Neuronal stem cell (in vitro differentiated cells): ENCODE results near the gene TNNI2.

Source experiments
- DNase-seq: peaks from one replicate; pipeline ENCODE4 v3.0.0-alpha.2; 2013; ENCODE audit warnings: low spot score
- H2AFZ ChIP-seq: one replicate; pipeline ENCODE4 v1.6.1; 2013; ENCODE audit warnings: mild to moderate bottlenecking, low read length, inconsistent platforms
- H2AK5ac ChIP-seq: 2 replicates; pipeline ENCODE4 v1.6.1; 2013; ENCODE audit warnings: low read depth, mild to moderate bottlenecking, inconsistent platforms, low read length, moderate library complexity, mixed read lengths
- H2BK120ac ChIP-seq: 2 replicates; pipeline ENCODE4 v1.6.1; 2013; ENCODE audit warnings: low read depth, mild to moderate bottlenecking, inconsistent platforms, low read length, moderate library complexity, mixed read lengths
- H2BK12ac ChIP-seq: one replicate; pipeline ENCODE4 v1.6.1; 2013; ENCODE audit warnings: low read length, inconsistent platforms
- H2BK15ac ChIP-seq: 2 replicates; pipeline ENCODE4 v1.6.1; 2013; ENCODE audit warnings: mild to moderate bottlenecking, low read length, inconsistent platforms, mixed read lengths
- H2BK5ac ChIP-seq: one replicate; pipeline ENCODE4 v1.6.1; 2013; ENCODE audit warnings: inconsistent platforms, mild to moderate bottlenecking, low read length, moderate library complexity
- H3K14ac ChIP-seq: one replicate; pipeline ENCODE4 v1.6.1; 2013; ENCODE audit warnings: low read length, inconsistent platforms
- H3K18ac ChIP-seq: 2 replicates; pipeline ENCODE4 v1.6.1; 2013; ENCODE audit warnings: low read length, inconsistent platforms
- H3K23ac ChIP-seq: 2 replicates; pipeline ENCODE4 v1.6.1; 2013; ENCODE audit warnings: low read depth, mild to moderate bottlenecking, mixed read lengths, low read length, inconsistent platforms; ENCODE audit not compliant: poor library complexity
- H3K27ac ChIP-seq: replicated peaks from 3 replicates; pipeline ENCODE4 v1.5.1; 2013; ENCODE audit warnings: low read length, inconsistent platforms
- H3K27me3 ChIP-seq, 3 experiments: 2 replicates each; pipeline ENCODE4 v1.6.1; 2013; ENCODE audit warnings: low read length in 3 of 3, mild to moderate bottlenecking in 2 of 3, inconsistent platforms in 1 of 3, low read depth in 1 of 3, mixed read lengths in 1 of 3, moderate library complexity in 1 of 3; ENCODE audit not compliant: control insufficient read depth in 3 of 3, insufficient read depth in 3 of 3
- H3K36me3 ChIP-seq, 2 donors: replicated peaks in 1 of 2; 2 replicates each; pipeline ENCODE4 v1.6.1; 2013; ENCODE audit warnings: low read length in 2 of 2; ENCODE audit not compliant: control insufficient read depth in 2 of 2, insufficient read depth in 2 of 2
- H3K4ac ChIP-seq: 2 replicates; pipeline ENCODE4 v1.6.1; 2013; ENCODE audit warnings: inconsistent platforms, mild to moderate bottlenecking, low read length, moderate library complexity
- H3K4me1 ChIP-seq, 2 donors: 1 replicate in 1 of 2; 2 replicates in 1 of 2; pipeline ENCODE4 v1.6.1; 2013; ENCODE audit warnings: low read length in 2 of 2, low read depth in 1 of 2; ENCODE audit not compliant: control insufficient read depth in 2 of 2, insufficient read depth in 1 of 2
- H3K4me2 ChIP-seq: one replicate; pipeline ENCODE4 v1.6.1; 2013; ENCODE audit warnings: mild to moderate bottlenecking, low read length, inconsistent platforms; ENCODE audit not compliant: insufficient read depth, poor library complexity, severe bottlenecking
- H3K4me3 ChIP-seq, 2 donors: 2 replicates each; pipeline ENCODE4 v1.5.1; 2013; ENCODE audit warnings: low read length in 2 of 2, mild to moderate bottlenecking in 2 of 2, inconsistent platforms in 1 of 2, moderate library complexity in 1 of 2
- H3K79me1 ChIP-seq: one replicate; pipeline ENCODE4 v1.6.1; 2013; ENCODE audit warnings: low read depth, mild to moderate bottlenecking, inconsistent platforms, low read length, moderate library complexity
- H3K9ac ChIP-seq: one replicate; pipeline ENCODE4 v1.6.1; 2013; ENCODE audit warnings: mild to moderate bottlenecking, low read depth, low read length, inconsistent platforms; ENCODE audit not compliant: poor library complexity
- H3K9me3 ChIP-seq, 2 donors: replicated peaks in 1 of 2; 2 replicates each; pipeline versions ENCODE3 to v1.6.1; 2013; ENCODE audit warnings: low read length in 2 of 2, mild to moderate bottlenecking in 2 of 2, inconsistent platforms in 1 of 2, low read depth in 1 of 2, mixed read lengths in 1 of 2, moderate library complexity in 1 of 2; ENCODE audit not compliant: control insufficient read depth in 2 of 2, insufficient read depth in 1 of 2
- H4K8ac ChIP-seq: one replicate; pipeline ENCODE4 v1.6.1; 2013; ENCODE audit warnings: low read depth, mild to moderate bottlenecking, inconsistent platforms, low read length, moderate library complexity
- H4K91ac ChIP-seq: one replicate; pipeline ENCODE4 v1.6.1; 2013; ENCODE audit warnings: low read length, low read depth, mild to moderate bottlenecking, inconsistent platforms; ENCODE audit not compliant: poor library complexity
- WGBS, 2 donors: extraction: QIAGEN DNeasy Blood & Tissue Kit; methylation state at CpG; one replicate each; pipeline ENCODE4 v1.1.7; 2013; ENCODE audit warnings: missing lambda C conversion rate in 2 of 2, mixed read lengths in 1 of 2; ENCODE audit not compliant: insufficient read length in 2 of 2, insufficient replicate concordance in 1 of 2; ENCODE audit errors: extremely low coverage in 2 of 2; 5-methylcytosine and 5-hydroxymethylcytosine counted together

The TNNI2 gene

GRCh38 chr11:1844221-1845094 lies 5.7 kb downstream of the TNNI2 start:
- H3K18ac ChIP-seq = peak overlapping the region; percentile 57
- H2AK5ac ChIP-seq = peak overlapping the region; percentile 70
- no peaks in the 10 kb centered on the region for H3K79me1 ChIP-seq
- H3K4ac ChIP-seq = no peak overlapping the region
- H3K4me2 ChIP-seq = no peak overlapping the region
- peak overlapping the region; percentile 81 for H3K9ac ChIP-seq
- no peak overlapping the region for H4K91ac ChIP-seq
- peaks cover 0 to 5% of the 10 kb centered on the region in 2 donors for H3K4me1 ChIP-seq
- H3K14ac ChIP-seq = peak overlapping the region; percentile 63
- peak overlapping the region; percentile 23 for H2AFZ ChIP-seq
- peak overlapping the region; percentile 83 for H2BK15ac ChIP-seq
- no peak for DNase-seq
- H3K27me3 ChIP-seq = peaks cover 0 to 46% (median 0%) of the 10 kb centered on the region in 3 experiments
- H3K9me3 ChIP-seq = no peaks in the 10 kb centered on the region
- no peak overlapping the region for H2BK120ac ChIP-seq
- H3K23ac ChIP-seq = peak overlapping the region; percentile 16
- peak overlapping the region; percentile 78 for H2BK5ac ChIP-seq
- no peak overlapping the region for H3K27ac ChIP-seq
- no peak overlapping the region for H3K4me3 ChIP-seq
- H4K8ac ChIP-seq = peak overlapping the region; percentile 43
- H2BK12ac ChIP-seq = peak overlapping the region; percentile 58
- WGBS, 2 donors = no CpG with 5 or more reads among the region's 23 CpGs
- no peaks in the 10 kb centered on the region for H3K36me3 ChIP-seq

DNA sequence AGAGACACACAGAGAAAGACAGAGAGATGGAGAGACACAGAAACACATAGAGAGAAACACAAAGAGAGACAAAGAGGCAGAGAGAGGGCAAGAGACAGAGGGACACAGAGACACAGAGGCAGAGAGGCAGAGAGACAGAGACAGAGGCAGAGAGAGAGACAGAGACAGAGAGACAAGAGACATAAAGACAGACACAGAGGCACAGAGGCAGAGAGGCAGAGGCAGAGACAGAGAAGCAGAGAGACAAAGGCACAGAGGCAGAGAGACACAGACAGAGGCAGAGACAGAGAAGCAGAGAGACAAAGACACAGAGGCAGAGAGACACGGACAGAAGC lies 6.3 kb downstream of the TNNI2 start:
- Histone ChIP-seq H3K9ac (no peak overlapping the region), H2BK120ac (no peak overlapping the region), H3K18ac (no peak overlapping the region), H3K4me1 (peaks cover 0 to 5% of the 10 kb centered on the region in 2 donors), H2BK5ac (no peak overlapping the region), H2BK15ac (no peak overlapping the region), H3K4me2 (no peak overlapping the region), H3K14ac (no peak overlapping the region), H4K8ac (no peak overlapping the region), H4K91ac (no peak overlapping the region), H2BK12ac (no peak overlapping the region), H3K23ac (no peak overlapping the region), H3K27ac (no peak overlapping the region), H3K4me3 (no peak overlapping the region), H3K4ac (no peak overlapping the region), H3K79me1 (no peaks in the 10 kb centered on the region), H3K36me3 (no peaks in the 10 kb centered on the region), H2AFZ (no peak overlapping the region), H3K9me3 (no peaks in the 10 kb centered on the region), H3K27me3 (peaks cover 0 to 47% (median 0%) of the 10 kb centered on the region in 3 experiments), H2AK5ac (no peak overlapping the region)
- DNase-seq = no peak
- WGBS, 2 donors = no CpG with 5 or more reads among the region's 1 CpG

GRCh38 chr11:1845561-1846452 lies 7.0 kb downstream of the TNNI2 start:
- peak overlapping the region; percentile 23 for H2BK12ac ChIP-seq
- H4K91ac ChIP-seq = no peak overlapping the region
- no peak overlapping the region for H3K14ac ChIP-seq
- H3K4me1 ChIP-seq = peaks cover 0 to 5% of the 10 kb centered on the region in 2 donors
- H2BK5ac ChIP-seq = peak overlapping the region; percentile 7
- H2AFZ ChIP-seq = no peak overlapping the region
- no peak overlapping the region for H3K27ac ChIP-seq
- no peak overlapping the region for H3K4me3 ChIP-seq
- H4K8ac ChIP-seq = no peak overlapping the region
- H3K9ac ChIP-seq = no peak overlapping the region
- H2BK15ac ChIP-seq = peak overlapping the region; percentile 58
- H2BK120ac ChIP-seq = no peak overlapping the region
- no peak overlapping the region for H3K4ac ChIP-seq
- no peak for DNase-seq
- peak overlapping the region; percentile 96 for H2AK5ac ChIP-seq
- H3K9me3 ChIP-seq = no peaks in the 10 kb centered on the region
- H3K18ac ChIP-seq = no peak overlapping the region
- H3K36me3 ChIP-seq = no peaks in the 10 kb centered on the region
- no CpG with 5 or more reads among the region's 21 CpGs for WGBS, 2 donors
- H3K79me1 ChIP-seq = no peaks in the 10 kb centered on the region
- peaks cover 0 to 42% (median 0%) of the 10 kb centered on the region in 3 experiments for H3K27me3 ChIP-seq
- no peak overlapping the region for H3K23ac ChIP-seq
- no peak overlapping the region for H3K4me2 ChIP-seq
